HL-60 (cell line): ENCODE measurements around the gene PLCL2.
A peak's percentile ranks its signal among the peaks of the same experiment; 100 is the strongest.

Experiments
- DNase-seq, 2 experiments: peaks; one replicate each; pipeline ENCODE4 v3.0.0-alpha.2; 2010 to 2020; ENCODE audit warnings: low read depth in 1 of 2, low spot score in 1 of 2
- H3K27ac ChIP-seq: fragments of 250-450 bp; sonication (Bioruptor Pico); replicated peaks from 2 replicates; pipeline ENCODE4 v1.5.1; 2020; ENCODE audit warnings: mild to moderate bottlenecking, moderate library complexity
- H3K27me3 ChIP-seq: fragments of 250-450 bp; sonication (Bioruptor Pico); 2 replicates; pipeline ENCODE4 v1.5.1; 2021; ENCODE audit warnings: mild to moderate bottlenecking, moderate library complexity; ENCODE audit not compliant: insufficient read depth, poor library complexity, severe bottlenecking
- H3K4me3 ChIP-seq: replicated peaks from 2 replicates; pipeline ENCODE4 v1.5.1; 2011; ENCODE audit warnings: mild to moderate bottlenecking, control low read depth, low read length; ENCODE audit not compliant: insufficient read depth
- GABPA ChIP-seq: IDR thresholded peaks from 2 replicates; pipeline ENCODE4 v1.6.1; 2012; ENCODE audit warnings: low read depth
- POLR2AphosphoS5 ChIP-seq: IDR thresholded peaks from 2 replicates; pipeline ENCODE4 v1.6.1; 2012; ENCODE audit warnings: low read depth
- SPI1 ChIP-seq: IDR thresholded peaks from 2 replicates; pipeline ENCODE4 v1.6.1; 2012; ENCODE audit warnings: low read depth, mild to moderate bottlenecking, borderline replicate concordance
- TF ChIP-seq, protein P1 (sequence below): IDR thresholded peaks from one replicate; pipeline ENCODE4 v1.5.1; 2011; ENCODE audit warnings: low read length, control low read depth, inconsistent platforms; ENCODE audit not compliant: insufficient read depth
- TF ChIP-seq, protein P2 (sequence below): IDR thresholded peaks from 2 replicates; pipeline ENCODE4 v1.6.1; 2012; ENCODE audit warnings: low read depth; ENCODE audit not compliant: insufficient replicate concordance

Gene PLCL2

DNA sequence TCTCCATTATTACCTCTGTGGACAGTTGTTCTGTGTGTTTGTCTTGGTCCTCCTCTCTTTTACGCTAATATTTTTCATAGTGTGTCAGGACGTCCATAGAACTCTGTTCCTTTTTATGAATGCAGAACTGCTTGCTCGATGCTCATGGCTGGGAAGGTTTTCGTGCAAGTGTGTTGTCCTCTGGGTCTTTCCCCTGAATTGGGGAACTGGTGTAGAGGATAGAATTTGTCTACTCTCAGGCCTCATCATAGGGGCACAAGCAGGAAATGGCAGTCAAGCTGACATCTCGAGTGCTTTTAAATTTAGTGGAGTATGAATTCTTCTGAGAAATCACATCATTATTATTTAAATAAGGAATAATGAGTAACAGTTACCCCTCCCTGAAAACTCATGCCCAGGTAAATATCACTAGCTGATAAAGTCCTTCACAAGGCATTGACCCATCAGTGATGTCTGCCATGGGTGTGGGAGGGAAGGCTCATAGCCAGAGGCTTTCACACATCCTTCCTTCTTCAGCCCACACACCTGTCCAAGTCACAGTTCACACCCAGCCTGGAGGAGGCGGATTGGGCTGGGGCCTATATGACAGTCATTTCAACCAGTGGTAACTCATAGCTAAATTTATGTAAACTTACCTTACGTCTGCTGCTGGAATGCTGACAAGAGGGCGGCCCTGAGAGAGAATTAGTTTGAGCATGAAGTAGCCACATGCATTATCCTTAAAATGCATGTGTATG, 226.1 kb downstream of the PLCL2 start:
- Histone ChIP-seq H3K27me3 (no peaks in the 10 kb centered on the region), H3K4me3 (no peak overlapping the region), H3K27ac (no peak overlapping the region)
- peak in 1 of 2 experiments; percentile 59 for DNase-seq
- TF ChIP-seq SPI1 (peak; percentile 82; the same call in 1 of the 2 replicates), POLR2AphosphoS5 (no peak), GABPA (no peak)
- TF ChIP-seq, protein P1, sequence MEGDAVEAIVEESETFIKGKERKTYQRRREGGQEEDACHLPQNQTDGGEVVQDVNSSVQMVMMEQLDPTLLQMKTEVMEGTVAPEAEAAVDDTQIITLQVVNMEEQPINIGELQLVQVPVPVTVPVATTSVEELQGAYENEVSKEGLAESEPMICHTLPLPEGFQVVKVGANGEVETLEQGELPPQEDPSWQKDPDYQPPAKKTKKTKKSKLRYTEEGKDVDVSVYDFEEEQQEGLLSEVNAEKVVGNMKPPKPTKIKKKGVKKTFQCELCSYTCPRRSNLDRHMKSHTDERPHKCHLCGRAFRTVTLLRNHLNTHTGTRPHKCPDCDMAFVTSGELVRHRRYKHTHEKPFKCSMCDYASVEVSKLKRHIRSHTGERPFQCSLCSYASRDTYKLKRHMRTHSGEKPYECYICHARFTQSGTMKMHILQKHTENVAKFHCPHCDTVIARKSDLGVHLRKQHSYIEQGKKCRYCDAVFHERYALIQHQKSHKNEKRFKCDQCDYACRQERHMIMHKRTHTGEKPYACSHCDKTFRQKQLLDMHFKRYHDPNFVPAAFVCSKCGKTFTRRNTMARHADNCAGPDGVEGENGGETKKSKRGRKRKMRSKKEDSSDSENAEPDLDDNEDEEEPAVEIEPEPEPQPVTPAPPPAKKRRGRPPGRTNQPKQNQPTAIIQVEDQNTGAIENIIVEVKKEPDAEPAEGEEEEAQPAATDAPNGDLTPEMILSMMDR: no peak
- TF ChIP-seq, protein P2, sequence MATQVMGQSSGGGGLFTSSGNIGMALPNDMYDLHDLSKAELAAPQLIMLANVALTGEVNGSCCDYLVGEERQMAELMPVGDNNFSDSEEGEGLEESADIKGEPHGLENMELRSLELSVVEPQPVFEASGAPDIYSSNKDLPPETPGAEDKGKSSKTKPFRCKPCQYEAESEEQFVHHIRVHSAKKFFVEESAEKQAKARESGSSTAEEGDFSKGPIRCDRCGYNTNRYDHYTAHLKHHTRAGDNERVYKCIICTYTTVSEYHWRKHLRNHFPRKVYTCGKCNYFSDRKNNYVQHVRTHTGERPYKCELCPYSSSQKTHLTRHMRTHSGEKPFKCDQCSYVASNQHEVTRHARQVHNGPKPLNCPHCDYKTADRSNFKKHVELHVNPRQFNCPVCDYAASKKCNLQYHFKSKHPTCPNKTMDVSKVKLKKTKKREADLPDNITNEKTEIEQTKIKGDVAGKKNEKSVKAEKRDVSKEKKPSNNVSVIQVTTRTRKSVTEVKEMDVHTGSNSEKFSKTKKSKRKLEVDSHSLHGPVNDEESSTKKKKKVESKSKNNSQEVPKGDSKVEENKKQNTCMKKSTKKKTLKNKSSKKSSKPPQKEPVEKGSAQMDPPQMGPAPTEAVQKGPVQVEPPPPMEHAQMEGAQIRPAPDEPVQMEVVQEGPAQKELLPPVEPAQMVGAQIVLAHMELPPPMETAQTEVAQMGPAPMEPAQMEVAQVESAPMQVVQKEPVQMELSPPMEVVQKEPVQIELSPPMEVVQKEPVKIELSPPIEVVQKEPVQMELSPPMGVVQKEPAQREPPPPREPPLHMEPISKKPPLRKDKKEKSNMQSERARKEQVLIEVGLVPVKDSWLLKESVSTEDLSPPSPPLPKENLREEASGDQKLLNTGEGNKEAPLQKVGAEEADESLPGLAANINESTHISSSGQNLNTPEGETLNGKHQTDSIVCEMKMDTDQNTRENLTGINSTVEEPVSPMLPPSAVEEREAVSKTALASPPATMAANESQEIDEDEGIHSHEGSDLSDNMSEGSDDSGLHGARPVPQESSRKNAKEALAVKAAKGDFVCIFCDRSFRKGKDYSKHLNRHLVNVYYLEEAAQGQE: no peak

DNA sequence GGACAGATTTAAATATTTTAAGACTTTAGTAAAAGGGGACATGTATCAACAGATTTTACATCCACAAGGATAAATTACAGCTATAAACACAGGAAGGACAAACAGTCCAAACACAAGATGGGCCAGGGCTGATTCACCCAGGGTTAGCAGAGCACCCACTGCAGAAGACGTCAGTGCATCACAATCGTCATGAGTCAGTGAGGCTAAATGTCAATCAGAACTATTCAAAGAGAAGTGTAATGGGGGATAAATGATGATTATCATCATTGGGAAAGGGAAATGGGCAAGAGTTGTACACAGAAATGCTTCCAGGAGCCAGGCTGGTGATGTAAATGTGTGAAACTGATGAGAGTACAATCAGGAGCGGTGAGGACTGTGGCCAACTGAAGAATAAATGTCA, 226.8 kb downstream of the PLCL2 start:
- TF ChIP-seq GABPA: no peak
- no peaks in the 10 kb centered on the region for H3K27me3 ChIP-seq
- no peak overlapping the region for H3K4me3 ChIP-seq
- DNase-seq: no peak
- no peak overlapping the region for H3K27ac ChIP-seq

DNA sequence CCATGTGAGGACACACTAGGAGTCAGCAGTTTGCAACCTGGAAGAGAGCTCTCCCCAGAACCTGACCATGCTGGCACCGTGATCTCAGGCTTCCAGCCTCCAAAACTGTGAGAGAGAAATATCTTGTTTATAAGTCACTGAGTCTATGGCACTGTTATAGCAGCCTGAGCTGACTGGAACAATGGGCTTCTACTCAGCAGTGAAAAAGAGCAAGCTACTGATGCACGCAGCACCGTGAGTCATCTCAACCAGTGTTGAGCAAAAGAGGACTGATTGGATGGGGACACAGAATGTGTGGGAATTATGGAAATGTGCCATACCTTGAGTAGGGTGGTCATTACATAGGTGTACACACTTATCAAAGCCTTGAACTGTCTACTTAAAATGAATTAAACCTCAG, 230.4 kb downstream of the PLCL2 start:
- DNase-seq: no peak
- H3K27ac ChIP-seq: no peak overlapping the region
- H3K27me3 ChIP-seq: no peaks in the 10 kb centered on the region
- no peak overlapping the region for H3K4me3 ChIP-seq
- TF ChIP-seq SPI1: no peak
- TF ChIP-seq, protein P1: no peak
- TF ChIP-seq GABPA: no peak

DNA sequence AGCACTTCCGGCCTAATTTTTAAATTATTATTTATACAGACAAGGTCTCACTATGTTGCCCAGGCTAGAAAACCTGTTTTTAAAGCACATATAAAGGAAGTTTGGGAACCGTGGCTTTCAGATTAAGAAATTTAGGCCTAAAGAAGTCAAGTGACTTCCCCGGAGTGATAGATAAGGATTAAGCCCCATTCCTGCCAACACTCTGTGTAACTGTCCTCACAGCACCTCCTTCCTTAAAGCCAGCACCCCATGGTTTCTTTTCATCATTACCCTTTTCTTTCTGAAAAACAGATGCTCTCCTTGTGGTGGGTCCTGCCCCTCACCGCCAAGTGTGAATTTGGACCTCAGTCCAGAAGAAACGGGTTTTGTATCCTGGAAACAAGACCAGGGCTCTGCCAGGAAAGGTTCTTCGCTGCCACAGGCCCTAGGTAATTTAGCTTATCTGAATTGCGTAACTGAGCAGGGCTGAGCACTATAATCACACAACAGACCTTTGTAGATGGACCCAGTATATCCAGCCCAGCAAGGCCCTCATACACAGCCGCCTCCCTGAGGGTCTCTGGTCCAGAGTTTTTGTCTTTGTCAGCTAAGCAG, 231.3 kb downstream of the PLCL2 start:
- DNase-seq: no peak
- Histone ChIP-seq H3K27me3 (no peaks in the 10 kb centered on the region), H3K4me3 (no peak overlapping the region), H3K27ac (no peak overlapping the region)
- TF ChIP-seq, protein P2: no peak
- TF ChIP-seq POLR2AphosphoS5: no peak
- TF ChIP-seq GABPA: no peak
- TF ChIP-seq, protein P1: no peak
- no peak for TF ChIP-seq SPI1
